Stromal cell of bone marrow (primary cell): ENCODE data around the gene GABPB1.

Experiments
- DNase-seq: peaks from one replicate; pipeline ENCODE4 v3.0.0-alpha.2; 2012; ENCODE audit warnings: low read depth

The GABPB1 gene

DNA sequence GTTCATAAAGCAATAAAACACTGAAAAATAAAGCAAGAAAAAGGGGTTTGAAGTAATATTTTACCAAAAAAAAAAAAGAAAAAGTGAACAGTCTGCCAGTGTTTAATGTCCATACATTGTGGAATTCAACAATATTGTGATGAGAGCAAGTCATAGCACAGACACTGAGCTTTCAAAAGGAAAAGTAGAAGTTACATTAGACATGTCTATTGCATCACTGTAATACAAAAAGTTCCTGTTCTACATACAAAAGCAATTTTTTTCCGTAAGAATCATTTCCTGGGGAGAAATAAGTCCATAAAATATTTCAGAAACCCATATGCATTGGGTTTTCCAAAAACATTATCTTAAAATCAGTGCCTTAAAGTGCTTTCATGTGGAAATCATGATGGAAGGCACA lies 77.6 kb downstream of the GABPB1 start:
- no peak for DNase-seq

DNA sequence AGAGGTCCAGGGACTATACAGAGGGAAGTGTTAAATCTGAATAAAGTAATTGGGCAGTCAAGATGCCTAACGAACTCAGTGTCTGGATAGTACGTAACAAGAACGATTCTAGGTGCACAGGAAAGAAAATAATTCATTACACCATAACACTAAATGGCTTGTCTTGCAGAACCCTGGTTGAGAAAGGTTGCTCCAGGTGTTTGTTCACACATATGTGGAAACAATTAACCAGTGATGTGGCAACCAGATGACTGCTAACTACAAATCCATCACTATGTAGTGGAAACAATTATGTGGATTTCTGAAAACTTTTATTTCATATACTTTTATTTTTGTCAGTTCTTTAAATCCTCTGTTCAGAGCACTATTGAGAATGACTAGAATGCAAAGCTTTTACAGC lies 79.1 kb downstream of the GABPB1 start:
- no peak for DNase-seq

DNA sequence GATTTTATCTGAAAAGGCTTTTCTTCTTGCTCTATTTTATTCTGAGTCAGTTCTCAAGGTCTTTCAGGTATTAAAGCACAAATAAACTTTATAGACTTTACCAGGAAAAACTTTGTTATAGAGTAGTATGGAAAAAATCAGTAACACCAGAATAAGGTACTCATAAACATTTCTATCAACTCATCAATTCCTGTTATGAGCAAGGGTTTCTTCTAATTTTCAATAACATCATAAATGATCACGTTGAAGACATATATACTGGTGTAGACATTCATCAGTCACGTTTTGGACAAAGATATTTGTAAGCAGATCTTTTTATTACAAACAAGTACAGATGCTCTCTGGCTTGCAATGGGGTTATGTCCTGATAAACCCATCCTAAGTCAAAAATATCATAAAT lies 79.9 kb downstream of the GABPB1 start:
- no peak for DNase-seq

DNA sequence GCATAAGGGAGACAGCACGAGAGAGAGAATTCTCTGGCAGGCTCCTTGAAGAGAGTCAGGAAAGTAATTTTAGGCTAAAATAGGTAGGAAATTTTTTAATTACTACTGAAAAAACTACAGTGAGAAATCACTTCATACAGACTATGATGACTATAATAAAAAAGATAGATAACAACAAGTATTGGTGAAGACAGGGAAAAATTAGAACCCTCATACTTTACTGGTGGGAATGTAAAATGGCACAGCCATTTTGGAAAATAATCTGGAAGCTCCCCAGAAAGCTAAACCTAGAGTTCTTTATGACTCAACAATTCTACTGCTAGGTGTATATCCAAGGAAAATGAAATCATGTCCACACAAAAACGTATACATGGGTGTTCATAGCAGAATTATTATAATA lies 87.4 kb downstream of the GABPB1 start:
- no peak for DNase-seq

DNA sequence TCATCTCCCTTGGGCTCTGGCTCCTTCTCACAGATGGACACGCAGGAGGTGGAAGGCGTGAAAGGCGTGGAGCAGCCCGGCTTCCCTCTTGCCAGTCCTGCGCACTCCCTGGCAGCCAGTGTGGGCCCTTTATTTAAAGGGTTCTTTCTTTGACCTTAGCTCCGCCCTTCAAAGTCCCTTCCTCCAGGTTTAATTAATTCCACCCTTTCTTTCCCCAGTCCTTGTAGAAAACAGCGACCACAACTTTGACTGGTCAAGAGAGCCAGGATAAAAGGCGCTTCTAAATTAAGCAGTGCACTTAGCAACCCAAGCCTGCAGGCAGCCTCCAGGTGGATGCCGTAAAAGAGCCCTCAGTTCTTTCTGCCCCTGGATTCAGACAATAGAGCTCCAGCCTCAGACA lies 89.4 kb downstream of the GABPB1 start, which contains the start of gene HDC:
Gene HDC (minus strand): TSS at position 107 of the 400 bp plus-strand sequence. CDS start 103 bp downstream, at position 4.
- no peak for DNase-seq

DNA sequence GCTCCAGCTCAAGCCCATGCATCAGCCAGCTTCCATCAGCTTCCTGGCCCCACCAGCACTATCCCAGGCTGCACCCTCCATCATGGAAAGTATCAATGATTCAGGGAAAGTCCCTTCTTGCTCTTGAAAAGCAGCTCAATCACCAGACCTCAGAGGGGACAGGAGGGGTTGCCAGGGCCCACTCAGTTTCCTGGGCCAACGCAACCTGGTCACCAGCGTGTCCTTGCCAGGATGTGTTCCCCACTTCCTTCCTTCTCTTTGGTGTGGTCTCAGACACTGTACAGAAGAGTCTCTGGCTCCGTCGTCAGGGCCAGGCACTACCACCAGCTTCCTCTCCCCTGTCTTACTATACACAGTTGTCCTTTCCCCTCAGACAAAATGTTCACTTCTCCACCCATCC lies 92.5 kb downstream of the GABPB1 start:
- no peak for DNase-seq

DNA sequence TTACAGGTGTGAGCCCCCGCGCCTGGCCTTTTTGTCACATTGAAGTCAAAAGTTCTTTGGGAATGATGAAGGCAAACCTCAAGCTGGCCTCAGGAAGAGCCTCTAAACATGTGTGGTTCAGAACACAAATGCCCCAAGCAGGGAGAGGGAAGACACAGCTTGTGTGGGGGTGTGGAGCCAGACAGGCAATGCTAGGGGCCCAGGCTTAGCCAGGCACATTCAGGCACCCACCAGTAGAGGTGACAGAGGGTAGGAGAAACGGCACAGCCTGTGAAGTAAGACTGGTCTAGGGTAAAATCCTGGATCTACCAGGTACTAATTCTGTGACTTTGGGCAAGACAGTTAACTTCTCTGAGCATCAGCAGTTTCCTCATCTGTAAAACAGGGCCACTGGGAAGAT lies 93.0 kb downstream of the GABPB1 start:
- DNase-seq, result no peak

DNA sequence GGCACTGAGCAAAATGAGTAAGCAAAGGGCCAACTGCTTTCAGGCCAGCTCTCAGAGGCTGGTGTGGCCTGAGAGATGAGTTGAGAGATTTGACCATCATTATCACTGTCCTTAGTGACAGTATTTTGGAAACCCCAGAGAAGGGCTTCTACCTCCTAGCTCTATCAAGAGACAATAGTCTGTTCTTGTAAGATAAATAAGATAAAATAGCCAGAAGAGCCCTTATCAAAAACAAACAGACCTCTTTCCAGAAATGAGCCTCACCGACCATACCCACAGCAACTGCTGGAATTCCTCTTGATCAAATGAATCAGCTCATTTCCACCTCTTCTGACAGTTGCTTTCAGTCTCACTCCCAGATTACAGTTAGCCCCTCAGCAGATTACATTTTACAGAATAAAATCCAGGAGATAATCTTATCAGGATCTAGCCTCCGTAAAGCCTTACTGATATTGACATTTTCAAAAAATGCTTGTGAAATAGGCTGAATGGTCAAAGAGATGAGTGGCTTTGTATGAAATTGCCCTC lies 94.0 kb downstream of the GABPB1 start:
- DNase-seq, result no peak

DNA sequence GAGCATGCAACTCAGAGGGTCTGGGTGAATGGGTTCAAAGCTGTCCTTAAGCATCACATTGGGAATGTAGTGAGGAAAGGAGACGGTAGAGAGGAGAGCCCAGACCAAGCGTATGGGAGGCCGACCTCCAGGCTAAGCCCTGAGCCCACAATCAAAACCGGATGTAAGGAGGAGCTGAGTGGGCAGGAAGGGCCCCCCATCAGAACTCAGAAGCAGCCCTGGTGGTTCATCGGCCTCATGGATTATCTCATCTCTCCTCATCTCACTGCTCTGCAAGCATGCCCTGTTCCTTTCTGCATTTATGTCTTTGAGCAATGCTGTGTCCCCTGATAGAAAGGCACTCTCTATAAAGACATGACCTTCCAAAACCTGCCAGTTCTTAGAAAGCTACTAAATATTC lies 95.7 kb downstream of the GABPB1 start:
- no peak for DNase-seq

DNA sequence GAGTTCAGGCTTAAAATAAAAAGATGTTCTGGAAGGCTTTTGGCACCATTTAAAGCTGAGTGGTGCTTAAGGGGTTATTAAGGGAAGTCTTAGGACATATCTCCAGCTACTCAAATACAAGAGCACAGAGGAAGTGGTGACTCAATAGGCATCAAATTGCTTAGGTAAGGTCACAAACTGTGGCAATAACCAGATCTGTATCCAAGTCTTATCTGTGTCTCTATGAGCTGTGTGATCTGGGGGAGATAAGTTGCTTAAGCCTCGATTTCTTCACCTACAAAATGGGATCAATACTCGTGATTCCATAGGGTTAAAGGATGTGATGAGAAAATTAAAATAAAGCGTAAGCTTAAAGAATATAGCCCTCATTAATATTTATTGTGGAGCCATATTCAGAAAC lies 97.1 kb downstream of the GABPB1 start:
- no peak for DNase-seq

DNA sequence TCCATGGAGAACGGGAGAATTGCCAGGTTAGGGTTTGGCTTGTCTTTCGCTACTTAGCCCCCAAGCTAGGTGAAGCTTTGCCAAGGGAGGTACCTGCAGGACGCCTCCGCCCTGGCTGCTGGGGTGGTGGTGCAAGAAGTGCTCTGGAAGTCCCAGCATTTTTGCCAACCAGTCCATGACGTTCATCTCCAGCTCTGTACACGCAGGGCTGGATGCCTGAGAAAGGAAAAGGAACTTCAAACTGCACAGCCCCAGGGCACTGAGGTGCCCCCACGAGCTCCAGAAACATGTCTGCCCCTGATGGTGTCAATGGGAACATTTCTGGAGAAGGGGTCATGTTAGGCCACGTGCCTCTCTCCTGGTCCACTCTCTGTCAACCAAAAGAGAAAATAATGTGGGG lies 97.7 kb downstream of the GABPB1 start:
- DNase-seq, result no peak

DNA sequence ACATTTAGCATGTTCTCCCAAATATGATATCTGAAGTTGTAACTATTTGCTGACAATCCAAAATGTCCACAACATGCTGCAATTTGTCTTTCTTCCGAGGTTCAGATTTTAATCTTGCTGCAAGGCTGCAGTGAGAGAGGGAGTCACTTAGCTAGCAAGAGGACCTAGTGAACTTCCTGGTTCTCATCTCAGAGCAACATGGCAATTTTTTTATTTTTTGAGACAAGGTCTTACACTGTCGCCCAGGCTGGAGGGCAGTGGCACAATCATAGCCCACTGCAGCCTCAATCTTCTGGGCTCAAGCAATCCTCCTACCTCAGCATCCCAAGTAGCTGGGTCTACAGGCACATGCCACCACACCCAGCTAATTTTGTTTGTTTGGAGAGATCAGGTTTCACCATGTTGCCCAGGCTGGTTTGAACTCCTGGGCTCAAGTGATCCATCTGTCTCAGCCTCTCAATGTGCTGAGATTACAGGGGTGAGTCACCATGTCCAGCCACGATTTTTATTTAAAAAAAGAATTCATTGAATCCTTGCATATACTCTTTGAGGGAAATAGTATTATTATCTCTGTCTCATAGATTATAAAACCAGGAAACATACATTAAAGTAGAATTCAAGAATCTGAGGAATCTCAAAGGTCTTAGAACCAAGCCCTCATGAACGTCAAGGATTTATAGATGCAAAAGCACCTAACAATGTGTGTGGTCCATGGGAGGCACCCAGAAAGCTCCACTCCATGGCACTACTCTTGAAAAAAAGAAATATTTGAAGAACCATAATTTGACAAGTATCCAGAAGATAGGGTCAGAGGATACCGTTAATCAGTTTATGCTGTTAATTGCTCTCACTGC lies 98.6 kb downstream of the GABPB1 start:
- DNase-seq, result peak; percentile 34

DNA sequence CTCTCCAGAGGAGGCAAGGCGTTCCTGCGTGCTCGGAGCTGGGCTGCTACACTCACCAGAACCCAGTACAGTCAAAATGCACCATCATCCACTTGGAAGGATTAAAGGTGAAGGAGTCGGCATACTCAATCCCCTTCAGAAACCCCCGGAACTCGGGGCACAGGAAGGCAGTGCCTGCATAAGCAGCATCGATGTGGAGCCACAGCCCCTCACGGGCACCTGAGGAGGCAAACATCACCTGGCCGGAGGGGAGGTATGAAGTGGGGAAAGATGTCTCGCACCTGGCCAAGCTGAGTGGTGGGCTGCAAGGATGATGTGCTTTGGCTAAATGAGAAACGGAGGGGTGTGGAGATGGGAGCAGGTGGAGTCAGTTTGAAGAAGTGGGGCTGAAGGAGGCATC lies 102.4 kb downstream of the GABPB1 start:
- DNase-seq, result no peak

DNA sequence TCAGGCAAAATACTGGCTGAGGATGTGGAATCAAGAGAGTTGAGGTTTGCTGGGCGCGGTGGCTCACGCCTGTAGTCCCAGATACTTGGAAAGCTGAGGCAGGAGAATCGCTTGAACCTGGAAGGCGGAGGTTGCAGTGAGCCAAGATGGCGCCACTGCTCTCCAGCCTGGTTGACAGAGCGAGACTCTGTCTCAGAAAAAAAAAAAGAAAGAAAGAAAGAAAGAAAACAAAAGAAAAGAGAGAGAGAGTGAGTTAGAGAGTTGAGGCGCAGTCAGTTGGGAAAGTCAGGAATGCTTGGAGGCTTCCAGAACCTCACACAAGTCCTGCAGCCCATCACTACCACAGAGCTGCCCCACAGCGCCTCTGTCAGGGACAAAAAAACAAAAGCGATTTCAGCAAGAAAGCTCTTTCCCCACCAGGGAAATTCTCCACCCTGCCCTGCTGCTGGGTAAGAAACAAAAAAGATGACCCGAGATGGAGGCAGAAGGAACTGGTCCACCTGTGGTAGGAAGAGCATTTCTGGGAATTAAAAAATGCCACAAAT lies 103.3 kb downstream of the GABPB1 start:
- DNase-seq, result no peak

DNA sequence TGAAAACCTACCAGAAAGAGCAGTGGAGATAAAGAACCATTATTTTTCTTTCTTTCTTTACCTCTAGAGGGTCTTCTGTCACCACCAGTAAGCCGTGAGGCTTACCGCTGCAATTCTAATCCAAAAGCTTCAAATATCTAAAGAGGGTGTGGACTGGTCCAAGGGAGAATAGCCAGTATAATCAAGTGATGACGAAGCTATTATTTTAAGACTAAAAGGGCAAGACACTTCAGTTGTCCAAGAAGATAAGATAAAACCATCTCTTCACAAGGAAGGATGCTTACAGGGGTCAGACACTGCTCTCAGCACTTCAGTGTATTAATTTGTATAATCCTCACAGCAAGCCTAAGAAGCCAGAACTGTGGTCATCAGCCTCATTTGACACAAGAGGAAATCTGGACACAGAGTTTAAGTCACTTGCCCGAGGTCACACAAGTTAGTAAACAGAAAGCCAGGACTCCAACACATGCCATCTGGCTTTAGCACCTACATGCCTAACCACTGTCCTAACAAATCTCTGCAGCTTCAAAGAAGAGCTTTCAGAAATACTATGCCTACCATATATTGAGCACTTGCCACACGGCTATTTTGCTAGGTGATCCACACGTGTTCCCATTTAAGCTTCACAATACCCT lies 104.1 kb downstream of the GABPB1 start:
- no peak for DNase-seq

DNA sequence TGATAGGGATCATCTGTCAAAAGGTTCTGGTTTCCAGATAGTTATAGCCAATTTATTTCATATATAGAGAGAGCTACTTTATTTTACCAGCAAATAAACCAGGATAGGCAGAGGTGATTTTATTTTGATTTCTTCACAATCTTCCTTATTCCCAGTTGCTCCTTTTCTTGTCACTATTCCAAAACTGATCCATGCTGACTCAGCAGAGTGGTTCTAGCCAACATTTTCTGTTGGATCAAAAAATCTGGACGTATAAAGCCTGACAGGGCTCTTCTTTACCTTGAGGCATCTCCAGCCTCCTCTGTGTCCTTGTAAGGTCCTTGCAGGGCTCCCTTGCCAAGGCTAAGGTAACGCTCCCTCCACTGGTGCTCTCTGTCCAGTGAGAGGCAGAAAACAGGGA lies 105.3 kb downstream of the GABPB1 start:
- DNase-seq, result no peak

DNA sequence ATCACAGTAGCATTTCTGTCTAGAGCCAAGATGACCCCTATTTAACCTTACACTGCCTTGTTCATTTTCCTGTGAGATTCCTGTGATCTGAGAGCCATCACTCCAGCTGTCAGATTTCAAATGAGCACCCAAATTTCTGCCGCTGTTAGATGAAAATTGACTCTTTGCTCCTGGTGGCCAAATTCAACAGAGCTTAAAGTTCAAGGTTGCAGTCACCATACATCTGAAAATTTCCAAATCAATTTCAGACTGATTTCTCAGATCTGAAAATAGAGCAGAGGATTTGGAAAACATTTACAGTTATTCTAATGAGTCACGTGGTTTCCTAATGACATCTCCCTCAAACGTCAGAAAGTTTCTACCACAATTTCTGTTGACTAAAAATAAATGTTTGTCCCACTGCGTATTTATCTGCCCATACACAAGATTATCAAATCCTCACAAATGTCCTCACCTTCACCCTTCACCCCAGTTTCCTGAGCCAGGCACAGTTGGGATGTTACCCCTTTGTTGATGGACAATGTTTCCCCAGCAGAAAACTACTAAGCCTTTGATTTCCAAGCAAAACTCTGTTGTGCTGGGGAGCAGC lies 105.9 kb downstream of the GABPB1 start:
- no peak for DNase-seq

DNA sequence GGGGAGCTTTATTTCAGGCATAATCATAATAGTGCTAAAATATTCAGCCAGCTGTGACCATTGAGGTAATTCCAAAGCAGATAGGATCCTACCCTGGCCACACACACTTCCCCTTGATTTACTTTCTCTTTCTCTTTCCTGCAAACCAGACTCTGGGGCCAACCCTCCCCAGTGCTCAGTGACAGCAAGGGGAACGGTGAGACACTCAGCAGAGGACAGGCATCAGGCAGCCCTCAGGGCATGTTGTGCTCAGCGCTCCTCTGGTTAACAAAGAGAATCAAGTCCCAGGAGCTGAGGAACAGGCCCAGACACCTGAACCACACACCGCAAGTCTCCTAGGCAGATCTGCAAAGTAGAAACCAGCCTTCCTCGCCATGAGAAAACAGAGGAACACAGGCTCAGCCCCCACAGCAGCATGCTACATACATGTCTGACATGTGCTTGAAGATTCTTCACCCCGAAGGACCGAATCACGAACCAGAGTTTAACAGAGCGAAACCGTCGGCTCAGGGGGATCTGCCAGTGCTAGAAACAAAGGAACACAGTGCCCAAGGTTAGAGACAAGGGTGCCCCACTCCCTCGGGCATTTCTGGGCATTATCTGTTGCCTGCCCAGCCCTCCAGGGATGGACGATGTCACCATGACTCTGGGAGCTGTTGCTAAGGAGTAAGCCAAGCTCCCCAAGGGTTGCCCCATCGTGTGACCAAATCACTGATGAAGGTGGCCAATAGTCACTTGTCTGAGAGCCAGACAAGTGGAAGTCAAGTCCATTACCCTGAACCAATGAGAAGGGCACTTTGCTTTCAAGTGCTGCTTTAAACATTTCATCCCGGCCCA lies 107.0 kb downstream of the GABPB1 start:
- DNase-seq, result no peak

DNA sequence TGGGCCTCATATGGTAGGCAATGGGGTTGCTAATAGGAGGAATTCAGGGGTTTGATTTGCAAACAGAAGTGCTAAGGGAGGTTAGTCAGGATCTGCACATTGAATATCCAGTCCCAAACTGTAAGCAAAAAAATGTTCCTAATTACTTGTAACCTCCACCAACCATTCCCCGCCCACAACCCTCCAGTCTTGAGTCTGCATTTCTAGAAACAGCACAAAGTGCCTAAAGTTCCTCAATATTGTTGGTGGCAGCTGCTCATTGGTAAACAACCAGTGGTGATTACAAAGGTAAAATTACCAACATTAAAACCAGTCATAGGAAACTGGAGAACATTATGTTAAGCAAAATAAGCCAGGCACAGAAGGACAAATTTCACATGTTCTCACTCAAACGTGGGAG lies 108.4 kb downstream of the GABPB1 start:
- DNase-seq, result no peak

DNA sequence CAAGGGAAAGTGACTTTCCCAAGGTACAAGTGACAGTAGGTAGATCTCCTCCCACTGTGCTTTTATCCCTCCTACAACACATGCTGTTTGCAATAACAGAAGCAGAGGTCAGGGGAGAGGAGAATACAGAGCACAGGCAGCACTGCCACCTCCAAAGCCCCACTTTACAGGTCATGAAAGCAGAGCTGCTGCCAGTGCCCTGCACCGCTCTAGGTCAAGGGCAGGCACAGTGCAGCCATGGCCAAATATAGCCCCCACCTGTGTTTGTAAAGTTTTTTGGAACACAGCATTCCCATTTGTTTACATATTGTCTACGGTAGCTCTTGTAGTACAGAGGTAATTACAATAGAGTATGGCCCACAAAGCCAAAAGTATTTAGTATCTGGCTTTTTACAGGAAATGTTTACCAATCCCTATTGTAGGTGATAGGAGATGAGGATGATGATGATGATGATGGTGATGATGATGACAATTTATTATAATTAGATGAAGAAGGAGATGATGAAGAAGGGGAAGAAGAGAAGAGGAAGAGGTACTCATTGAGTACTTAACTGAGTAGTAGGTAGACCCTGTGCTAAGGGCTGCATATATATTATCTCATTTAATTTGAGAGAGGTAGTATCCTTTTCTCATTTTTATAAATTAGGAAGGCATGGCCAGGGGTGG lies 109.9 kb downstream of the GABPB1 start:
- no peak for DNase-seq

DNA sequence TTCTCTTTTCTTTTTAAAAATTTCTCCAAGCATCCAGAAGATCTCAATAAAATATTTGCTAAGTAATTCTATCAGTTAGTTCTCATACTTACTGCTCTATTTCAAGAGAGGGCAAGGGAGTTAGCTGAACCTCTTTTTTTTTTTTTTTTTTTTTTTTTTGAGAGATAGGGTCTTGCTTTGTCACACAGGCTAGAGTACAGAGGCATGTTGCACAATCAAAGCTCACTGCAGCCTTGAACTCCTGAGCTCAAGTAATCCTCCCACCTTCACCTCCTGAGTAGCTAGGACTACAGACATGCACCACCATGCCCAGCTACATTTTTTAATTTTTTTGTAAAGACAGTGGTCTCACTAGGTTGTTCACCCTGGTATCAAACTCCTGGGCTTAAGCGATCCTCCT lies 110.8 kb downstream of the GABPB1 start:
- no peak for DNase-seq
